K562 (cell line): ENCODE results near the gene KCTD11. TPM values are rescaled to one million over a fixed set of nuclear protein-coding genes. Genes with fewer than 3 reads are reported as not detected.

ENCODE experiments used
- C11orf30 ChIP-seq: fragments of 450-650 bp; IDR thresholded peaks from 2 replicates; pipeline ENCODE4 v1.6.1; 2016; ENCODE audit warnings: low read depth, mild to moderate bottlenecking
- CBX1 ChIP-seq: sonication (generic); IDR thresholded peaks from 2 replicates; pipeline ENCODE4 v1.6.1; 2016; ENCODE audit warnings: antibody characterized with exemption, low read depth, mild to moderate bottlenecking
- CCNT2 ChIP-seq: IDR thresholded peaks from 2 replicates; pipeline ENCODE4 v1.6.1; 2011; ENCODE audit warnings: borderline replicate concordance, low read depth, mild to moderate bottlenecking, moderate library complexity, mixed read lengths, low read length; ENCODE audit not compliant: insufficient read length; ENCODE audit errors: extremely low read depth
- E4F1 ChIP-seq: fragments of 250-450 bp; sonication (Bioruptor Pico); IDR thresholded peaks from 2 replicates; pipeline ENCODE4 v1.5.0; 2021; ENCODE audit warnings: mild to moderate bottlenecking, borderline replicate concordance
- HDAC3 ChIP-seq: fragments of 450-650 bp; IDR thresholded peaks from 2 replicates; pipeline ENCODE4 v1.6.1; 2018; ENCODE audit warnings: borderline replicate concordance, mild to moderate bottlenecking, moderate library complexity; ENCODE audit not compliant: partially characterized antibody
- HMGXB4 ChIP-seq: sonication (generic); formaldehyde crosslinking; IDR thresholded peaks from 2 replicates; pipeline ENCODE4 v1.8.1; 2023; ENCODE audit warnings: mild to moderate bottlenecking, missing genetic modification reagents
- ID3 ChIP-seq, 2 experiments: fragments of 250-450 bp in 1 of 2; fragments of 450-650 bp in 1 of 2; sonication (Bioruptor Pico) in 1 of 2; IDR thresholded peaks; 2 replicates each; pipeline versions ENCODE4 v1.6.1 to v1.8.0; 2016 to 2021; ENCODE audit warnings: mild to moderate bottlenecking in 2 of 2, moderate library complexity in 2 of 2, missing compliant biosample characterization in 1 of 2, missing genetic modification characterization in 1 of 2
- MAFG ChIP-seq: fragments of 450-650 bp; conservative IDR thresholded peaks from 2 replicates; pipeline ENCODE4 v1.6.1; 2016; ENCODE audit warnings: missing genetic modification characterization, missing compliant biosample characterization
- MEF2D ChIP-seq: conservative IDR thresholded peaks from 2 replicates; pipeline ENCODE4 v1.6.1; 2016; ENCODE audit warnings: low read depth, missing genetic modification characterization, missing compliant biosample characterization
- NFE2 ChIP-seq: IDR thresholded peaks from 2 replicates; pipeline ENCODE4 v1.6.1; 2014; ENCODE audit warnings: antibody characterized with exemption, low read depth
- NFYB ChIP-seq: IDR thresholded peaks from 2 replicates; pipeline ENCODE4 v1.6.1; 2011; ENCODE audit warnings: mild to moderate bottlenecking, moderate library complexity; ENCODE audit not compliant: insufficient read length; ENCODE audit errors: extremely low read depth
- NR0B1 ChIP-seq: fragments of 450-650 bp; IDR thresholded peaks from one replicate; pipeline ENCODE4 v1.6.1; 2018; ENCODE audit warnings: mild to moderate bottlenecking, moderate library complexity; ENCODE audit not compliant: partially characterized antibody
- RBBP5 ChIP-seq: fragments of 200-600 bp; sonication (generic); IDR thresholded peaks from 2 replicates; pipeline ENCODE4 v1.6.1; 2012; ENCODE audit warnings: borderline replicate concordance, mild to moderate bottlenecking, low read length, control low read depth, inconsistent platforms; ENCODE audit not compliant: insufficient read depth, poor library complexity, severe bottlenecking
- RFX1 ChIP-seq: fragments of 450-650 bp; IDR thresholded peaks from 2 replicates; pipeline ENCODE4 v1.6.1; 2016; ENCODE audit warnings: mild to moderate bottlenecking, moderate library complexity
- SNAPC5 ChIP-seq: fragments of 250-450 bp; sonication (Bioruptor Pico); IDR thresholded peaks from 2 replicates; pipeline ENCODE4 v1.8.0; 2021; ENCODE audit warnings: moderate library complexity, mild to moderate bottlenecking, inconsistent platforms
- THRA ChIP-seq: fragments of 450-650 bp; IDR thresholded peaks from 2 replicates; pipeline ENCODE4 v1.6.1; 2017; ENCODE audit warnings: mild to moderate bottlenecking, moderate library complexity
- ZNF316 ChIP-seq: fragments of 450-650 bp; IDR thresholded peaks from 2 replicates; pipeline ENCODE4 v1.6.1; 2016
- ZNF436 ChIP-seq: fragments of 250-450, 450-650 bp; sonication (Bioruptor Pico); formaldehyde crosslinking; IDR thresholded peaks from 2 replicates; pipeline ENCODE4 v1.7.0; 2020; ENCODE audit warnings: mild to moderate bottlenecking
- polyA plus RNA-seq, 8 experiments: library from polyadenylated mRNA; depleted of rRNA in 4 of 8; stranded (reverse) in 5 of 8; unstranded in 3 of 8; fragments of >200 nt; fragmentation: Nextera tagmentation in 2 of 8; fragmentation: Illumina TruSeq in 1 of 8; extraction: Ambion mirVana in 2 of 8; extraction: Trizol in 1 of 8; gene quantifications; 2 replicates each; pipeline versions ENCODE4 v1.2.1 to v1.2.3, GENCODE V29; 2011 to 2014; ENCODE audit warnings: inconsistent platforms in 1 of 8, missing spikeins in 1 of 8
- total RNA-seq, 7 experiments: library from RNA; depleted of rRNA in 6 of 7; stranded (reverse); fragments of >200 nt in 6 of 7; fragmentation: Illumina TruSeq in 2 of 7; extraction: Trizol in 2 of 7; gene quantifications; 2 replicates each; pipeline versions ENCODE4 v1.2.1 to v1.2.3, GENCODE V29; 2011 to 2021; ENCODE audit warnings: low replicate concordance in 1 of 7

The KCTD11 gene
- total and polyA plus RNA-seq, 9 of the 15 experiments (the other 6 are each of a cell fraction or from before 2014, with no cell fraction given) = 0.01 to 3.2 (median 2.5) TPM; not detected in 1

GRCh38 chr17:7394452-7395191 is 42.7 kb downstream of the KCTD11 start, which contains the start of gene PLSCR3 (continued):
- no peak for TF ChIP-seq ZNF436 (CRISPR knock-in tag)
- TF ChIP-seq C11orf30 = peak; percentile 59; the same call in 1 of the 2 replicates
- no peak for TF ChIP-seq MAFG
- no peak for TF ChIP-seq SNAPC5 (CRISPR knock-in tag)
- TF ChIP-seq NFE2 = peak; percentile 7; the same call in 1 of the 2 replicates
- no peak for TF ChIP-seq NR0B1
- peak; percentile 53 for TF ChIP-seq CCNT2
- TF ChIP-seq HDAC3 = no peak
- no peak for TF ChIP-seq THRA
- peak; percentile 30 for TF ChIP-seq RBBP5
- no peak for TF ChIP-seq HMGXB4 (CRISPR knock-in tag)
- no peak for TF ChIP-seq RFX1
- no peak for TF ChIP-seq NFYB
- TF ChIP-seq MEF2D (tag) = no peak
- TF ChIP-seq ID3 (CRISPR knock-in tag; IDR thresholded peaks at IDR 0.05) = no peak
- peak; percentile 74 for TF ChIP-seq ID3 (tag; IDR thresholded peaks at IDR 0.05)
- peak; percentile 53; the same call in 1 of the 2 replicates for TF ChIP-seq ZNF316
- peak; percentile 47; the same call in 1 of the 2 replicates for TF ChIP-seq CBX1
- TF ChIP-seq E4F1 = no peak
